GM21360 (cell line): ENCODE data around the gene MRPL53.
A peak's percentile ranks its signal among the peaks of the same experiment; 100 is the strongest.
"Not testable (repeated sequence)": the region's sequence is repeated elsewhere in the genome, so short reads cannot be mapped to it uniquely, and the experiment has no call there.

Source experiments
- ATAC-seq: cut with Tn5 transposase; IDR thresholded peaks from one replicate; pipeline ENCODE4 v1.9.1; 2021; ENCODE audit warnings: mild to moderate bottlenecking, moderate library complexity; ENCODE audit not compliant: unreplicated experiment

The MRPL53 gene

GRCh38 chr2:74482801-74483674 lies 10.6 kb upstream of the MRPL53 start, which contains the start of the genes CCDC142 and TTC31:
Gene CCDC142, minus strand, starts transcription at chr2:74482998. Its CDS starts 161 bp downstream, at chr2:74482837.
Gene TTC31, plus strand, starts transcription at chr2:74483081. Its CDS starts 15 bp downstream, at chr2:74483096.
- ATAC-seq: peak; percentile 79

DNA sequence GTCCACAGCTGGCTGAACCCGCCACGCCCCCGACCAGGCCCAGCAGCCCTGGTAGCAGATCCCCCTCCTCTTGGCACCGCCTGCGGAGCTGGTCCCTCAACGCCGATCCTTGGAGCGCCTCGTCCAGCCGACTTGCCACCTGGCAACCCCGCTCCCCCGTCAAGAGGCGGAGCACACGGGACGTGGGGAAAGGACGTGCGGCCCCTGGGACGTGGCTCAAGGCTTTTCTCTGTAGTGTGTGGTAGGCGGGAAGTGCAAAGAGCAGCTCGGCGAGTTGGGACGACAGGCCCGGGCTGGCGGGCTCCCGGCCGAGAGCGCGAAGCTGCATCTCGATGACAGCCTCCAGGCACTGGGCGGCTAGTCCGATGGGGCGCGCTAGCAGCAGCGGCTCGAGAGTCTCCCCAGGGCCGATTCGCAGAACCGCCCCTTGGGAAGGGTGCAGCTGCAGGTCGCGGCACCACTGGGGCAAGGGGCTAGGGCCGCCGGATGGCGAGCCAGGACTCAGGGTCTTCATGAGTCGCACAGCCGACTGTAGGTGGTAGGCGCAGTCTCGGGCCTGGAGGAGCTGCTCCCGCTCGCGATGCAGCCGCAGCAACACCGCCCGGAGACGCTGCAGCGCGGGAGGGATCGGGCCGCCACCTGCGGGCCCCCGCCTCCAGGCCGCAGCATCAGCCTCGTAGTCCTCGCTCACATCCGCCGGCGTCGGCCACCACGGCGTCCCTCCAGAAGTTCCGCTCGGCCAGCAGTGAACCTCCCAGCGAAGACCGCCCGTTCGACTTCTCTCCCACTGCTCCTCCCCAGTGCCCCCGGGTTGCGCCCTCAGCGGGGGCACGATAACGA lies 9.7 kb upstream of the MRPL53 start:
- peak; percentile 32 for ATAC-seq

DNA sequence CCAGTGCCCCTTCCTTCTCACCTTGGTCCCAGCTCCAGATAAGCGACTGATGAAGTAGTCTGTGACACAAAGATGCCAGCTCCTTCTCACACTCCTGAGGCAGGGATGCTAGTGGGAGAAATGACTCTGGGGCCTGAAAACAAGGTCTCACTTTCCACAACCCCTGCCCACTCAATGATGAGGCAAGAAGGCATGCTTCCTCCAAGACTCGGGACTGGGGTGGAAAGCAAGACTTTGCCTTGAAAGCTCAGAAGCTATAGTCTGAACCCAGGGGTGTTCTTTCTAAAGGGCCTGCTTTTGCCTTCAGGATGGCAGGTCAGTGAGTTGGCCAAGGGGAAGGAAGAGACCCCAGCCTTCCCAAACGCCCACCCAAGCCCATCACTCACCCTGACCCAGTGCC lies 9.0 kb upstream of the MRPL53 start:
- ATAC-seq: no peak

GRCh38 chr2:74474899-74475298 lies 2.4 kb upstream of the MRPL53 start:
- no peak for ATAC-seq

DNA sequence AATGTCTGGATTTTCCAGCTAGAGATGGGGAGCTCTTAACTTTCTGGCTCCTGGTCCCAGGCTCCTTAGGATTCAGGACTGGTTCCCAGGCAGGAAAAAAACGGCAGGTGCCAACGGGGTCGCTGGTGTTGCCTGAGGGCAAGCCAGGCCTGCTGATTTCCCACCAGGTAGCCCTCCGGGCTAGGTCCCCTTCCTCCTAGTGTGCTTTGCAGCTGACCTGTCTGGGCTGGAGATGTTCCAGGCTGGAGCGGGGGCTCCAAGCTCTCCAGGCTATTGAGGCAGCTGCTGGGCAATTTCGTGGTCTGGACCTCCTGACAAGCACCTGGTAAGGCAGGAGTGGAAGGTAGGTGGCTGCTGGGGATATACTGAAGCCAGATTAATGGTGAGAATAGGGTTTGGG lies 2.0 kb upstream of the MRPL53 start:
- no peak for ATAC-seq

DNA sequence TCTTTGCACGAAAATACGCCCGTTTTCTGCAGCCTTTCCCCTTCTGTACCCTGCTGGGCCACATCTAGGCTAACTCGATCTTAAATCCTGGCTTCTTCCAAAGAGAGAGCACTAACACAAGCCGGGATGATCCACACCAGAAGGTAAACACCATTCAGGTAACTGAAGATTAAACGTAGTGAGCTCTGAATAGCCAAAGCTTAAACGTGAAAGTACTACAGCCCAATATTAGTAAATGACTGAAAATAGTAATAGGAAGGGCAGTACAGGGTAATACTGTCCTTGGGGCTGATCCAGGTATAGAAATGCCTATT lies 422 bp upstream of the MRPL53 start:
- ATAC-seq: no peak

GRCh38 chr2:74471332-74472065 lies 981 bp downstream of the MRPL53 start:
- ATAC-seq: no peak

DNA sequence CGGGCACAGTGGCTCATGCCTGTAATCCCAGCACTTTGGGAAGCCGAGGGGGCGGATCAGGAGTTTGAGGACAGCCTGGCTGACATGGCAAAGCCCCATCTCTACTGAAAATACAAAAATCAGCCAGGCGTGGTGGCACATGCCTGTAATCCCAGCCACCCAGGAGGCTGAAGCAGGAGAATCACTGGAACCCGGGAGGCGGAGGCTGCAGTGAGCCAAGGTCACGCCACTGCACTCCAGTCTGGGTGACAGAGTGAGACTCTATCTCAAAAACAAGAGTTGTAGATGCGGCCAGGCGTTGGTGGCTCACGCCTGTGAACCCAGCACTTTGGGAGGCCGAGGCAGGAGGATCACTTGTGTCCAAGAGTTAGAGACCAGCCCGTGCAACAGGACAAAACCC lies 1.7 kb downstream of the MRPL53 start:
- not testable (repeated sequence) for ATAC-seq

DNA sequence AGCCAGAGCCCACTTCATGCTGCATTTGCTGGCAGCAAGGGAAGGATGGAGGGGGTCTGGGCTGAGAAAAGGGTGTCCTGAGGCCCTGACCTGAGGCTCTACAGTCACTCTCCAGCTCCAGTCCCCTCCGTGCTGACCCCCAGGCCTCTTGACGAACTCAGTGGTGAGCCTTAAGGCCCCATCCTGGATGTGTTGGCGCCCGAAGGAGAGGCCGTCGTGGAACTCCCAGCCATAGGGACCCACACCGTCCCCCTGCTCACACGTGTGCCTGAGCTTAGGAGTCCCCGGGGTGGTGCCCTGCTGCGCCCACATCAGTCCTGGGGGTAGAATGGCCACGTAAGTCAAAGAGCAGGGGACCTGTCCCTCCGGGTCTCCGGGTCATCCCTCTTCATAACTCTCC lies 8.1 kb downstream of the MRPL53 start:
- ATAC-seq: no peak

- ATAC-seq: no peak
Measured at GRCh38 chr2:74462786-74463105, 9.7 kb downstream of the MRPL53 start.

GRCh38 chr2:74462054-74462785 lies 10.3 kb downstream of the MRPL53 start:
- ATAC-seq: no peak

DNA sequence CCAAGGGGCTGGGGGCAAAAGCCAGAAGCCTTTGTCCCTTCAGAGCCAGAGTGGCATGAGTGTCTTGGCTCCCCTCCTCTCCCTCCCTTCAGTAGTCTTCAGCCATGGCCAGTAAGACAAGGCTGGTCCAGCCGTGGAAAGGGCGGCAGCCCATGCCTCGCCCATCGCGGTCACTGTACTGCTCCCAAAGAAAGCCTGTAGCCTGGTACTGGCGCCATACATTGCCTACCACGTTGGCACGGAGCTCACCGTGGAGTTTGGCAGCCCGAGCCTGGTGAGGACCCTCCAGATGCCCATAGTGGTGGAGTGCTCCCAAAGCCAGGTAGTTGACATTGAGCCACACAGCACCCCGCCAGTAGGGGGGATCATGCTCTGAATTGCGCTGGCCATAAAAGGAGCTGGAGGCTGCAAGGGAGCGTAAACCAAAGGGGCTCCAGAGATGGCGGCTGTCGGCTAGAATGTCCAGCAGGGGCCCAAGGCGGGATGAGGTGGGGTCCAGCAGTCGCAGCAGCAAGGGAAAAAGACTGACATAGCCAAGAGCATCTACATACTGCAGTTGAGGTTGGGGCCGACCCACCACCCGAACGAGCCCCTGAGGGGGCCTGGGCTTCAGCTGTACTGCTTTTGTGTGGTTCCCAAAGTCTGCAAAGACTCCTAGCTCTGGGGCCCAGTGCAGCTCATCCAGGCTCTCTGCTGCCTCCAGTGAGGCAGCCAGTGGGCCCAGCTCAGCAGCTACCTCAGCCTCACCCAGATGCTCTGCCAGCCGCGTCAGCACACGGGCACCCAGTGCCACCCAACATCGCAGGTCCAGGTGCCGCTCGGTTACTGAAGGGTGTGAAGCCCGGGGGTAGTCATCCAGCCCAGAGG lies 11.1 kb downstream of the MRPL53 start:
- ATAC-seq: no peak

DNA sequence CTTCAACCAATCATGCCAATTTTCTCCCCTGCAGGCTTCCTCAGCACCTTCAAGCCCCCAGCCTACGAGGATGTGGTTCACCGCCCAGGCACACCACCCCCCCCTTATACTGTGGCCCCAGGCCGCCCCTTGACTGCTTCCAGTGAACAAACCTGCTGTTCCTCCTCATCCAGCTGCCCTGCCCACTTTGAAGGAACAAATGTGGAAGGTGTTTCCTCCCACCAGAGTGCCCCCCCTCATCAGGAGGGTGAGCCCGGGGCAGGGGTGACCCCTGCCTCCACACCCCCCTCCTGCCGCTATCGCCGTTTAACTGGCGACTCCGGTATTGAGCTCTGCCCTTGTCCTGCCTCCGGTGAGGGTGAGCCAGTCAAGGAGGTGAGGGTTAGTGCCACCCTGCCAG lies 12.3 kb downstream of the MRPL53 start:
- ATAC-seq: not testable (repeated sequence)

GRCh38 chr2:74459503-74460118 lies 12.9 kb downstream of the MRPL53 start:
- ATAC-seq: not testable (repeated sequence)

DNA sequence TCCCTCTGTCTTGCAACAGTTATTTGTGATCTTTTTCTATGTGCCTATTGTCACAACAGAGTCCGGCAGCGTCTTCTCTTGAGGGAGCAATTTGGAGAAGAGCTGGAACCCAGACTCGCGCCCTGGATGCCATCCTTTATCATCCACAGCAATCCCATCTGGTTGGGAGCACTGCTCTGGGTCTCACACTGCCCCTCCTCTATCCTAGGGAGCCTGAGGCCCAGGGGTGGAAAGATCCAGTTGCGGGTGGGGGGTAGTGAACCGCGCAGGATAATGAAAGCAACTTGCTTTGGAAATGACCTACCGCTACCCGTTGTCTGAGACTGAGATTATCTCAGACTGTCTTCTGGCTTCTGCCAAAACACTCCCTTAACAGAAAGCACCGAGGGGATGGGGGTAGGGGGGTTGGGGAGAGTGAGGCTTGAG lies 13.5 kb downstream of the MRPL53 start:
- ATAC-seq: no peak

- peak; percentile 78 for ATAC-seq
Measured at GRCh38 chr2:74458132-74458937, 14.1 kb downstream of the MRPL53 start, which contains the start of gene WBP1. Gene WBP1, plus strand, starts transcription at chr2:74458438. Its CDS starts 165 bp downstream, at chr2:74458603.

DNA sequence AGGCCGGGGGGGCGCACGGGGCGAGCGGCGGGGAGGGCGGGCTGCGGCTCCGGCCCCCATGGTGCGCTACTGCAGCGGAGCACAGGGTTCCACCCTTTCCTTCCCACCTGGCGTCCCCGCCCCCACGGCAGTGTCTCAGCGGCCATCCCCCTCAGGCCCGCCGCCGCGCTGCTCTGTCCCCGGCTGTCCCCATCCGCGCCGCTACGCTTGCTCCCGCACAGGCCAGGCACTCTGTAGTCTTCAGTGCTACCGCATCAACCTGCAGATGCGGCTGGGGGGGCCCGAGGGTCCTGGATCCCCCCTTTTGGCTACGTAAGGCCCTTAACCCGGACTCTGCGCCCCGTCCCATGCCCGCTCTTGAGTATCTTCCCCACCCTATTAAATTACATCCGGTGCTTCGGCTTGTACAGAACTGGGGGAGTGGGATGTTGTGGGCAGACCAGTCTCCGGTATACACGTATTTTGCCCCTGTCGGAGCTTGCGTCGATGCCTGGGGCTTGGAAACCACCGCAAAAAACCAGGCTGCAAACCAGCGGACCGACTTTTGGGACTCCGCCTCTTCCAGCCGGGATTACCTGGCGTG lies 14.8 kb downstream of the MRPL53 start:
- ATAC-seq: peak; percentile 30

- ATAC-seq: no peak
Measured at GRCh38 chr2:74457129-74457548, 15.3 kb downstream of the MRPL53 start.
